PC-3 (cell line): ENCODE measurements around the gene KCNA2. TPM values are rescaled to one million over a fixed set of nuclear protein-coding genes. Genes with fewer than 3 reads are reported as not detected.

ENCODE experiments used
- ATAC-seq: fragments of 200-7000 bp; cut with Tn5 transposase; 2 replicates; pipeline ENCODE4 v1.9.1; 2020; ENCODE audit warnings: mild to moderate bottlenecking, moderate library complexity
- BruUV-seq: library from RNA; stranded (reverse); fragments of 400-500 nt; replicated peaks from 2 replicates; lab custom pipeline; 2021; lab: Mats Ljungman, UMichigan
- CTCF ChIA-PET: fragments of 300-600 bp; sonication (Branson Sonifier 250); formaldehyde crosslinking; loops from one replicate; lab custom pipeline; 2022; ENCODE audit warnings: antibody characterized with exemption; lab: Charles Lee
- POLR2A ChIA-PET: fragments of 300-600 bp; sonication (Branson Sonifier 250); formaldehyde crosslinking; loops from one replicate; lab custom pipeline; 2022; ENCODE audit warnings: antibody characterized with exemption; ENCODE audit not compliant: unreplicated experiment; lab: Charles Lee
- DNase-seq: peaks from one replicate; pipeline ENCODE4 v3.0.0-alpha.2; 2015
- H2AFZ ChIP-seq: fragments of 300-600 bp; sonication (generic); 2 replicates; pipeline ENCODE4 v1.6.0; 2016; ENCODE audit warnings: antibody characterized with exemption, low read length
- H3F3A ChIP-seq: fragments of 300-600 bp; sonication (generic); one replicate; pipeline ENCODE4 v1.6.0; 2017; ENCODE audit warnings: antibody characterized with exemption, low read length, control low read depth, mild to moderate bottlenecking; ENCODE audit not compliant: unreplicated experiment
- H3K27ac ChIP-seq: fragments of 300-600 bp; sonication (generic); 2 replicates; pipeline ENCODE4 v1.5.1; 2016; ENCODE audit warnings: mild to moderate bottlenecking, low read length
- H3K27me3 ChIP-seq: fragments of 300-600 bp; sonication (generic); 2 replicates; pipeline ENCODE4 v1.6.1; 2016; ENCODE audit warnings: low read length, mixed read lengths
- H3K36me3 ChIP-seq: fragments of 300-600 bp; sonication (generic); 2 replicates; pipeline ENCODE4 v1.6.1; 2016; ENCODE audit warnings: low read depth, mixed run types, low read length, mixed read lengths
- H3K4me1 ChIP-seq: fragments of 300-600 bp; sonication (generic); 2 replicates; pipeline ENCODE4 v1.5.1; 2016; ENCODE audit warnings: low read length; ENCODE audit not compliant: insufficient read depth
- H3K4me2 ChIP-seq: fragments of 300-600 bp; sonication (generic); 2 replicates; pipeline ENCODE4 v1.6.0; 2016; ENCODE audit warnings: low read length
- H3K4me3 ChIP-seq: fragments of 300-600 bp; sonication (generic); 2 replicates; pipeline ENCODE4 v1.5.1; 2016; ENCODE audit warnings: mild to moderate bottlenecking, low read length, mixed read lengths
- H3K79me2 ChIP-seq: fragments of 300-600 bp; sonication (generic); 2 replicates; pipeline ENCODE4 v1.6.1; 2017; ENCODE audit warnings: low read length, mixed read lengths
- H3K9ac ChIP-seq: fragments of 300-600 bp; sonication (generic); 2 replicates; pipeline ENCODE4 v1.6.0; 2016; ENCODE audit warnings: mild to moderate bottlenecking, low read length
- H3K9me2 ChIP-seq: fragments of 300-600 bp; sonication (generic); replicated peaks from 2 replicates; pipeline ENCODE4 v1.6.1; 2016; ENCODE audit warnings: mixed run types, low read length, mixed read lengths
- H3K9me3 ChIP-seq: fragments of 300-600 bp; sonication (generic); 2 replicates; pipeline ENCODE4 v1.6.1; 2016; ENCODE audit warnings: low read length, mixed read lengths
- H4K20me1 ChIP-seq: fragments of 300-600 bp; sonication (generic); 2 replicates; pipeline ENCODE4 v1.6.1; 2016; ENCODE audit warnings: low read length, mixed read lengths
- EZH2 ChIP-seq: fragments of 300-600 bp; sonication (generic); IDR thresholded peaks from one replicate; pipeline ENCODE4 v1.6.1; 2017; ENCODE audit warnings: antibody characterized with exemption, mild to moderate bottlenecking, low read length; ENCODE audit not compliant: unreplicated experiment
- EZH2phosphoT487 ChIP-seq: fragments of 300-600 bp; sonication (generic); IDR thresholded peaks from 2 replicates; pipeline ENCODE4 v1.6.1; 2018; ENCODE audit warnings: mild to moderate bottlenecking, antibody characterized with exemption, low read length, borderline replicate concordance
- intact Hi-C: fragments of 100-400 bp; cut with micrococcal nuclease; formaldehyde crosslinking; loops from 2 replicates; pipeline ENCODE4 v1.9.0; 2023
- total RNA-seq: library from RNA; depleted of rRNA; stranded (reverse); fragments of >200 nt; gene quantifications from 2 replicates; pipeline ENCODE4 v1.2.3, GENCODE V29; 2014
- TF ChIP-seq, protein P1 (sequence below): fragments of 300-600 bp; sonication (generic); conservative IDR thresholded peaks from 2 replicates; pipeline ENCODE4 v1.5.1; 2017; ENCODE audit warnings: antibody characterized with exemption, low read depth, mild to moderate bottlenecking, low read length

Gene KCNA2
- total RNA-seq, 1 experiment from 2014 or later: not detected

DNA sequence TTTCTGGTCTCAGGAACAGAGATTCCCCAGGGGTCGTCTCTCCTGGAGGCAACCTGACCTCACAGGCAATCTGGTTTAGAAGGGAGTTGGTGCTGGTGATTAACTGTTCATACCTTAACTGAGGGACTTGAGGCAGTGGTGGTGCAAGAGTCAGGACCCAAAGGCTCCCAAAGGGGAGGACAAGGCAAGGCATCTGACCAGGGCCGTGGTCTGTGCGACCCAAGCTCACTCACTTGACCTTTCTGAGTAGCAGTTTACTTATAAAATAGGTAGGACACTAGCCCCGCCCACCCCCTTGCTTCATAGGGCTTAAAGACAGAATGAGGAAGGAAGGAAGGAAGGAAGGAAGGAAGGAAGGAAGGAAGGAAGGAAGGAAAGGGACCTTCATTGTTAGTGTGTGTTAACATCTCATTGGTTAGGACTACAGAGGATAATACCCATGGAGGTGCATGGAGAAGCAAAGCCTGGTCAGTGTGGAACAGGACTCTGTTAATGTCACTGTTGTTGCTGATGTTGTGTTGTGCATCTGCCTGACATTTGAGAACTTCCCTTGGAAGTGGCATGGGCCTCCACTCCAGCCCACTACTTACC is 4.6 kb upstream of the KCNA2 start:
- Histone ChIP-seq H3F3A (no peaks in the 10 kb centered on the region), H3K9me3 (no peaks in the 10 kb centered on the region), H3K9ac (no peak overlapping the region), H4K20me1 (no peaks in the 10 kb centered on the region), H3K36me3 (no peaks in the 10 kb centered on the region), H3K27ac (no peak overlapping the region), H3K27me3 (peaks cover 45% of the 10 kb centered on the region), H3K79me2 (no peaks in the 10 kb centered on the region), H3K4me1 (no peaks in the 10 kb centered on the region), H3K4me2 (no peak overlapping the region), H3K4me3 (no peak overlapping the region), H3K9me2 (no peaks in the 10 kb centered on the region), H2AFZ (no peak overlapping the region)
- no TSS peak for BruUV-seq
- intact Hi-C loops: loop anchor here (10.0 kb wide), 1 partner anchor 196 kb away; no protein-coding TSS in a partner anchor
- TF ChIP-seq EZH2 (no peak), EZH2phosphoT487 (no peak)
- TF ChIP-seq, protein P1, sequence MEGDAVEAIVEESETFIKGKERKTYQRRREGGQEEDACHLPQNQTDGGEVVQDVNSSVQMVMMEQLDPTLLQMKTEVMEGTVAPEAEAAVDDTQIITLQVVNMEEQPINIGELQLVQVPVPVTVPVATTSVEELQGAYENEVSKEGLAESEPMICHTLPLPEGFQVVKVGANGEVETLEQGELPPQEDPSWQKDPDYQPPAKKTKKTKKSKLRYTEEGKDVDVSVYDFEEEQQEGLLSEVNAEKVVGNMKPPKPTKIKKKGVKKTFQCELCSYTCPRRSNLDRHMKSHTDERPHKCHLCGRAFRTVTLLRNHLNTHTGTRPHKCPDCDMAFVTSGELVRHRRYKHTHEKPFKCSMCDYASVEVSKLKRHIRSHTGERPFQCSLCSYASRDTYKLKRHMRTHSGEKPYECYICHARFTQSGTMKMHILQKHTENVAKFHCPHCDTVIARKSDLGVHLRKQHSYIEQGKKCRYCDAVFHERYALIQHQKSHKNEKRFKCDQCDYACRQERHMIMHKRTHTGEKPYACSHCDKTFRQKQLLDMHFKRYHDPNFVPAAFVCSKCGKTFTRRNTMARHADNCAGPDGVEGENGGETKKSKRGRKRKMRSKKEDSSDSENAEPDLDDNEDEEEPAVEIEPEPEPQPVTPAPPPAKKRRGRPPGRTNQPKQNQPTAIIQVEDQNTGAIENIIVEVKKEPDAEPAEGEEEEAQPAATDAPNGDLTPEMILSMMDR: no peak
- ATAC-seq: no peak
- no peak for DNase-seq
- POLR2A ChIA-PET: no interaction called here
- CTCF ChIA-PET: no interaction called here

DNA sequence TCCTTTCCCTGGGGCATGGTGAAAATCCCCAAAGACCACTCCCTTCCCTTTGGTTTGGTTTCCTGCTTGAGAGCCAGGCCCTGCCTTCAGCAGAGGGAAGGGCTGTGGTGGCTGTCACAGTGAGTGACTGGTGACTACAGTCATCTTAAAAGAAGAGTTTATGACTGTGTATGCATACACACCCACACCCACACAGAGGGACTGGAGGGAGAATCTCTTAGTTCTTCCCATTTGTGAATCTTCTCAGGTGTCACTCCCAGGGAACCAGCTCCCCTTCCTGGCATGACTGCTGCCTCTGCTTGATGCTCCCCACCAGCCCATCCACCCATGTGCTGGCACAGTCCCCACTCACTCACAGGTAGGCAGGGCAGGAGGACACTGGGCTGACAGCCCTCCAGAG is 3.9 kb upstream of the KCNA2 start:
- H3K27me3 ChIP-seq: peaks cover 52% of the 10 kb centered on the region
- CTCF ChIA-PET: no interaction called here

DNA sequence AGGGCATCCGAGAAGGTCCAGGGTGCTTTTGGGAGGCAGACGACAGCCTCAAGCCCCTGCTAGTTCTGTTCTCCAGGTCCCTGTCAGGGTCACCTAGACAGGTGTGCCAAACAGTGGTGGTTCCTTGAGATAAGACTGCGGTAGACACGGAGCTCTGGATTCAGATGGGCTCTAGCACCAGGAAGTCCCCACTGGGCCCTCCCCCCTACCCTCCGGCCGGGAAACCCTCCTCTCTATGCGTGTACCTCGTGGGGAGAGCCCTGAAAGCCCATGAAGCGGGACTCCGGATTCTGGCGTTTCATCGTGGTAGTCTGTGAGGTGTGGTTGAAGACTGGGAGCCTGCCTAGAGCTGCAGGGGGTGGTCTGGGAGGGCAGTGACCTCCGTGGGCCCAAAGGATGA is 2.1 kb upstream of the KCNA2 start:
- H3K27ac ChIP-seq: no peak overlapping the region
- POLR2A ChIA-PET: no interaction called here
- no peak overlapping the region for H2AFZ ChIP-seq
- H3K4me2 ChIP-seq: no peak overlapping the region
- H3K79me2 ChIP-seq: no peaks in the 10 kb centered on the region
- H3F3A ChIP-seq: no peaks in the 10 kb centered on the region
- H3K9ac ChIP-seq: no peak overlapping the region
- no TSS peak for BruUV-seq
- DNase-seq (no peak), ATAC-seq (no peak)
- no peaks in the 10 kb centered on the region for H3K9me3 ChIP-seq
- no peaks in the 10 kb centered on the region for H3K4me1 ChIP-seq
- intact Hi-C loops: no loop called here
- H3K9me2 ChIP-seq: no peaks in the 10 kb centered on the region
- H3K4me3 ChIP-seq: no peak overlapping the region
- H4K20me1 ChIP-seq: no peaks in the 10 kb centered on the region
- CTCF ChIA-PET: no interaction called here
- H3K27me3 ChIP-seq: peaks cover 70% of the 10 kb centered on the region
- no peak for TF ChIP-seq EZH2
- H3K36me3 ChIP-seq: no peaks in the 10 kb centered on the region

More for the DNA sequence above, 3.9 kb upstream of the KCNA2 start:
- H3F3A ChIP-seq: no peaks in the 10 kb centered on the region
- ATAC-seq (no peak), DNase-seq (no peak)
- no peak overlapping the region for H3K27ac ChIP-seq
- TF ChIP-seq, protein P1: no peak
- TF ChIP-seq EZH2 (no peak), EZH2phosphoT487 (no peak)
- no TSS peak for BruUV-seq
- H3K9me3 ChIP-seq: no peaks in the 10 kb centered on the region
- no peak overlapping the region for H3K4me2 ChIP-seq
- intact Hi-C loops: loop anchor here (10.0 kb wide), 1 partner anchor 195 kb away; no protein-coding TSS in a partner anchor
- H3K9me2 ChIP-seq: no peaks in the 10 kb centered on the region
- H4K20me1 ChIP-seq: no peaks in the 10 kb centered on the region
- H3K36me3 ChIP-seq: no peaks in the 10 kb centered on the region
- H2AFZ ChIP-seq: no peak overlapping the region
- H3K4me1 ChIP-seq: no peaks in the 10 kb centered on the region
- no peaks in the 10 kb centered on the region for H3K79me2 ChIP-seq
- no peak overlapping the region for H3K4me3 ChIP-seq
- no peak overlapping the region for H3K9ac ChIP-seq
- POLR2A ChIA-PET: no interaction called here
